Subcutaneous adipose tissue (tissue), 4 donors: ENCODE measurements around the gene GAL3ST3. TPM values are rescaled to one million over a fixed set of nuclear protein-coding genes. Genes with fewer than 3 reads are reported as not detected.

Experiments used
- total RNA-seq, 4 donors: library from RNA; depleted of rRNA; stranded (reverse); fragments of >200 nt; gene quantifications; one replicate each; pipeline ENCODE4 v1.1.0, GENCODE V29; 2016
- TF ChIP-seq, protein P1 (sequence below): fragments of 450-650 bp; IDR thresholded peaks from one replicate; pipeline ENCODE4 v1.5.1; 2016; ENCODE audit warnings: low read depth, mild to moderate bottlenecking, control low read depth, antibody characterized with exemption, moderate library complexity

GAL3ST3 gene
- total RNA-seq, 4 donors from 2014 or later, result 0.38 TPM; not detected in 3

DNA sequence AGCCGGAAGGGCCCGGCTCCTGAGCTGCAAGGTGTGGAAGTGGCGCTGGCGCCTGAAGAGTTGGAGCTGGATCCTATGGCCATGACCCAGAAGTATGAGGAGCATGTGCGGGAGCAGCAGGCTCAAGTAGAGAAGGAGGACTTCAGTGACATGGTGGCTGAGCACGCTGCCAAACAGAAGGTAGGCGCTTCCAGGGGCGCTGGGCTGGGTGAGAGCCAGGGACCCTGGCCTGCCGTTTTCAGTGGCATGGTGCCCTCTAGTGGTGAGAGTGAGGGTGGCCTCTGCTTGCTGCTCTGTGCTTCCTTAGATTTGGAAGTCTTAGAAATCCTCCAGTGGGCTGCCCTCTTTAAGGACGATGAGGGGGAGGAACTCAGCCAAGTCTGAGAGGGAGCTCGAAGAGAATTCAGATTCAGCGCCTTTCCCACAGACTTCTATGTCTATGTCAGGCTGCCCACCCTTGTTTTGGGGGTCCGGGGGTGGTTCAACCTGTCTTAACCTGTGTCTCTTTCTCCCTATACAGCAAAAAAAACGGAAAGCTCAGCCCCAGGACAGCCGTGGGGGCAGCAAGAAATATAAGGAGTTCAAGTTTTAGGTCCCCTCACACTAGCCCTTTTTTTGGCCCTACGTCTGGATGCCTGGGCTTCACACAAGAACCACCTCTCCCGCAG lies 19.3 kb upstream of the GAL3ST3 start:
- TF ChIP-seq, protein P1, sequence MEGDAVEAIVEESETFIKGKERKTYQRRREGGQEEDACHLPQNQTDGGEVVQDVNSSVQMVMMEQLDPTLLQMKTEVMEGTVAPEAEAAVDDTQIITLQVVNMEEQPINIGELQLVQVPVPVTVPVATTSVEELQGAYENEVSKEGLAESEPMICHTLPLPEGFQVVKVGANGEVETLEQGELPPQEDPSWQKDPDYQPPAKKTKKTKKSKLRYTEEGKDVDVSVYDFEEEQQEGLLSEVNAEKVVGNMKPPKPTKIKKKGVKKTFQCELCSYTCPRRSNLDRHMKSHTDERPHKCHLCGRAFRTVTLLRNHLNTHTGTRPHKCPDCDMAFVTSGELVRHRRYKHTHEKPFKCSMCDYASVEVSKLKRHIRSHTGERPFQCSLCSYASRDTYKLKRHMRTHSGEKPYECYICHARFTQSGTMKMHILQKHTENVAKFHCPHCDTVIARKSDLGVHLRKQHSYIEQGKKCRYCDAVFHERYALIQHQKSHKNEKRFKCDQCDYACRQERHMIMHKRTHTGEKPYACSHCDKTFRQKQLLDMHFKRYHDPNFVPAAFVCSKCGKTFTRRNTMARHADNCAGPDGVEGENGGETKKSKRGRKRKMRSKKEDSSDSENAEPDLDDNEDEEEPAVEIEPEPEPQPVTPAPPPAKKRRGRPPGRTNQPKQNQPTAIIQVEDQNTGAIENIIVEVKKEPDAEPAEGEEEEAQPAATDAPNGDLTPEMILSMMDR, result no peak

- TF ChIP-seq, protein P1, result no peak
Measured at GRCh38 chr11:66067640-66068039, 18.7 kb upstream of the GAL3ST3 start.

GRCh38 chr11:66066751-66067150 lies 17.8 kb upstream of the GAL3ST3 start:
- TF ChIP-seq, protein P1, result no peak

- TF ChIP-seq, protein P1, result no peak
Measured at GRCh38 chr11:66064571-66064970, 15.6 kb upstream of the GAL3ST3 start.

DNA sequence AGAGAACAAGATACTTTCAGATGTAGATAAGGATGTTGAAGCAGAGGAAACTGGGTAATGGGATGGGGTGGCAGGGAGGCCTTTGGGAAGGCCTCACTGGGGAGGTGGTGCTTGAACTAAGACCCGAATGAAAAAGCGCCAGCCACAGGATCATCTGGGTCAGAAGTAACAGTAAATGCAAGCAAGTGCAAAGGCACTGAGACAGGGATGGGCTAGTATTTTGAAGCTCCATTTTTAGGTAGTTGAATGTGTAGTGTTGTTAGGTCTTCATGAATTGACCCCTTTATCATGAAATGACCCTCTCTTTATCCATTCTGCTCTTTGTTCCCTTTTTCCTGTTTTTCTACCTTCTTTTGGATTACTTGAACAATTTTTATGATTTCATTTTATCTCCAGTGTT lies 14.9 kb upstream of the GAL3ST3 start:
- TF ChIP-seq, protein P1, result no peak

DNA sequence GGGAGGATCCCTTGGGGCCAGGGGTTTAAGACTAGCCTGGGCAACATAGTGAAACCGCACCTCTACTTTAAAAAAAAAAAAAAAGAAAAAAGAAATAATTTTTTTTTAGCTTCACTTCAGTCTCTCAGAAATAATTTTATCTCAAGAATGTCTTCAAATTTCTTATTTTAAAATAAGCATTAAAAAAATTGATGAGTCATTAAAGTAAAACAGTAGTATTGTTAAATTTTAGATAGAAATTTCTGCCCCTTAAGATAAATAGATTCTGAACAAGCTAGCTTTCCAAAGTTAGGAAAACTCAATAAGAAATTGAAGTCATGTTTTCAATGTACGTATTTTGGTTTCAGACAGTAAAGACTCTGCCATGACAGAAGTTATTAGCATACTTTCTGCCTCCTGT lies 13.4 kb upstream of the GAL3ST3 start:
- TF ChIP-seq, protein P1, result no peak

GRCh38 chr11:66061268-66061667 lies 12.3 kb upstream of the GAL3ST3 start:
- TF ChIP-seq, protein P1, result no peak
